HepG2 (cell line): ENCODE measurements around the gene CUL1. TPM values are rescaled to one million over a fixed set of nuclear protein-coding genes. Genes with fewer than 3 reads are reported as not detected.

ENCODE experiments used
- ATAC-seq: fragments of 200-7000 bp; cut with Tn5 transposase; 3 replicates; pipeline ENCODE4 v1.9.1; 2020; ENCODE audit warnings: mild to moderate bottlenecking, moderate library complexity
- BruUV-seq: library from RNA; stranded (reverse); fragments of 400-500 nt; replicated peaks from 2 replicates; lab custom pipeline; 2021; lab: Mats Ljungman, UMichigan
- CTCF ChIA-PET: fragments of 300-600 bp; formaldehyde crosslinking; extraction: SDS; loops from one replicate; lab custom pipeline; 2021; ENCODE audit warnings: low total read pairs, inconsistent platforms, low intra/inter-chr PET ratio; lab: Yijun Ruan, JAX
- POLR2A ChIA-PET: fragments of 350-600 bp; sonication (Branson Sonifier 250); formaldehyde crosslinking; loops from one replicate; lab custom pipeline; 2020; ENCODE audit warnings: antibody characterized with exemption, inconsistent platforms; lab: Yijun Ruan, JAX
- DNase-seq: peaks from one replicate; pipeline ENCODE4 v3.0.0-alpha.2; 2015; ENCODE audit warnings: low spot score
- FAIRE-seq: peaks from 3 replicates; lab custom pipeline; 2011; peaks lifted over from hg19 to GRCh38; lab: Jason Lieb, UNC
- H2AFZ ChIP-seq: one replicate; pipeline ENCODE4 v1.6.1; 2011; ENCODE audit warnings: low read length, inconsistent platforms
- H3K27ac ChIP-seq: fragments of 300-600 bp; 3 replicates; pipeline ENCODE4 v1.8.0; 2011; ENCODE audit warnings: mixed run types, mild to moderate bottlenecking, mixed read lengths, low read length, inconsistent platforms; ENCODE audit not compliant: insufficient read depth; ENCODE audit errors: extremely low read length
- H3K27me3 ChIP-seq, 2 experiments: fragments of 200-600 bp in 1 of 2; 2 replicates in 1 of 2; 3 replicates in 1 of 2; pipeline versions ENCODE4 v1.6.0 to v1.8.0; 2011; ENCODE audit warnings: low read length in 2 of 2, mild to moderate bottlenecking in 2 of 2, moderate library complexity in 2 of 2, inconsistent platforms in 1 of 2; ENCODE audit not compliant: insufficient read depth in 2 of 2, control insufficient read depth in 1 of 2
- H3K36me3 ChIP-seq, 2 experiments: fragments of 200-600 bp in 1 of 2; replicated peaks in 1 of 2; 2 replicates in 1 of 2; 3 replicates in 1 of 2; pipeline versions ENCODE4 v1.5.1 to v1.8.0; 2011; ENCODE audit warnings: low read length in 2 of 2, inconsistent platforms in 1 of 2; ENCODE audit not compliant: insufficient read depth in 2 of 2, control insufficient read depth in 1 of 2
- H3K4me1 ChIP-seq: 2 replicates; pipeline ENCODE4 v1.5.1; 2012; ENCODE audit warnings: low read length, inconsistent platforms; ENCODE audit not compliant: insufficient read depth
- H3K4me2 ChIP-seq: 2 replicates; pipeline ENCODE4 v1.6.0; 2011; ENCODE audit warnings: low read depth, low read length, inconsistent platforms
- H3K4me3 ChIP-seq, 3 experiments: fragments of 200-600 bp in 1 of 3; sonication (generic), shearing (Covaris generic) in 1 of 3; replicated peaks in 1 of 3; 2 replicates each; pipeline ENCODE4 v1.5.1; 2011 to 2016; ENCODE audit warnings: low read length in 3 of 3, inconsistent platforms in 2 of 3, low read depth in 2 of 3, mild to moderate bottlenecking in 2 of 3, control low read depth in 1 of 3, mixed read lengths in 1 of 3; ENCODE audit not compliant: insufficient read depth in 1 of 3
- H3K79me2 ChIP-seq: one replicate; pipeline ENCODE4 v1.6.1; 2011; ENCODE audit warnings: low read length, inconsistent platforms; ENCODE audit not compliant: insufficient read depth
- H3K9ac ChIP-seq: 2 replicates; pipeline ENCODE4 v1.6.0; 2011; ENCODE audit warnings: mild to moderate bottlenecking, low read depth, low read length, inconsistent platforms; ENCODE audit not compliant: insufficient read depth
- H3K9me3 ChIP-seq: 2 replicates; pipeline ENCODE4 v1.5.1; 2012; ENCODE audit warnings: mild to moderate bottlenecking, low read length
- H4K20me1 ChIP-seq: 2 replicates; pipeline ENCODE4 v1.6.0; 2011; ENCODE audit warnings: inconsistent platforms, mild to moderate bottlenecking, low read length, moderate library complexity; ENCODE audit not compliant: insufficient read depth
- ASH2L ChIP-seq: fragments of 300-600, 200-600 bp; sonication (generic); IDR thresholded peaks from 2 replicates; pipeline ENCODE4 v1.7.0; 2017; ENCODE audit warnings: low read depth, mild to moderate bottlenecking, moderate library complexity, mixed read lengths, low read length; ENCODE audit not compliant: insufficient read length
- BRF2 ChIP-seq: sonication (generic); formaldehyde crosslinking; IDR thresholded peaks from 2 replicates; pipeline ENCODE4 v1.8.1; 2022; ENCODE audit warnings: mild to moderate bottlenecking, missing genetic modification reagents
- HMG20A ChIP-seq: IDR thresholded peaks from 2 replicates; pipeline ENCODE4 v1.6.1; 2016; ENCODE audit warnings: borderline replicate concordance
- JUND ChIP-seq: sonication (generic); formaldehyde crosslinking; IDR thresholded peaks from 2 replicates; pipeline ENCODE4 v1.8.0; 2022; ENCODE audit warnings: mild to moderate bottlenecking, missing genetic modification reagents
- NAIF1 ChIP-seq: sonication (generic); formaldehyde crosslinking; IDR thresholded peaks from 2 replicates; pipeline ENCODE4 v1.5.0; 2020; ENCODE audit warnings: mild to moderate bottlenecking, missing genetic modification reagents, borderline replicate concordance
- NCOA2 ChIP-seq: sonication (generic); formaldehyde crosslinking; IDR thresholded peaks from 2 replicates; pipeline ENCODE4 v1.8.0; 2022; ENCODE audit warnings: inconsistent platforms
- NR2F6 ChIP-seq, 2 experiments: IDR thresholded peaks; 2 replicates each; pipeline ENCODE4 v1.6.1; 2016; ENCODE audit warnings: antibody characterized with exemption in 1 of 2, mild to moderate bottlenecking in 1 of 2
- PATZ1 ChIP-seq: sonication (generic); formaldehyde crosslinking; IDR thresholded peaks from 2 replicates; pipeline ENCODE4 v1.4.0; 2020; ENCODE audit warnings: missing genetic modification reagents
- RARA ChIP-seq: IDR thresholded peaks from 2 replicates; pipeline ENCODE4 v1.6.1; 2016; ENCODE audit warnings: missing genetic modification reagents, missing compliant biosample characterization
- SMAD9 ChIP-seq: sonication (generic); formaldehyde crosslinking; IDR thresholded peaks from 2 replicates; pipeline ENCODE4 v1.5.1; 2020; ENCODE audit warnings: mild to moderate bottlenecking, missing genetic modification reagents
- SOX6 ChIP-seq, 2 experiments: fragments of 450-650 bp in 1 of 2; sonication (generic) in 1 of 2; formaldehyde crosslinking in 1 of 2; IDR thresholded peaks; 2 replicates each; pipeline versions ENCODE4 v1.4.0 to v1.6.1; 2017 to 2020; ENCODE audit warnings: antibody characterized with exemption in 1 of 2, mild to moderate bottlenecking in 1 of 2, missing genetic modification reagents in 1 of 2
- SSRP1 ChIP-seq: IDR thresholded peaks from 2 replicates; pipeline ENCODE4 v1.6.1; 2016; ENCODE audit warnings: control low read depth
- ZNF776 ChIP-seq: sonication (generic); formaldehyde crosslinking; IDR thresholded peaks from 2 replicates; pipeline ENCODE4 v1.4.0; 2020; ENCODE audit warnings: mild to moderate bottlenecking, missing genetic modification reagents
- WGBS: methylation state at CpG from one replicate; pipeline ENCODE4 v1.1.6; 2017; ENCODE audit warnings: low lambda C conversion rate; 5-methylcytosine and 5-hydroxymethylcytosine counted together
- in situ Hi-C: cut with HindIII; loops from 2 replicates; pipeline ENCODE4 v1.10.0; 2017; ENCODE audit warnings: low pct_unique_long_range_greater_than_20kb; ENCODE audit not compliant: extremely low pct_ligation_motif_present
- intact Hi-C: fragments of 100-400 bp; cut with micrococcal nuclease; formaldehyde crosslinking; loops from one replicate; pipeline ENCODE4 v1.10.0; 2022; ENCODE audit not compliant: unreplicated experiment
- polyA plus RNA-seq, 8 experiments: library from polyadenylated mRNA; depleted of rRNA in 3 of 8; stranded (reverse) in 7 of 8; unstranded in 1 of 8; fragments of >200 nt; fragmentation: Illumina TruSeq in 4 of 8; extraction: Trizol in 4 of 8; gene quantifications; 2 replicates each; pipeline versions ENCODE4 v1.2.1 to v1.2.3, GENCODE V29; 2011 to 2016; ENCODE audit warnings: low read depth in 4 of 8, missing spikeins in 1 of 8, mixed read lengths in 1 of 8; ENCODE audit not compliant: insufficient read depth in 1 of 8
- total RNA-seq, 5 experiments: library from RNA; depleted of rRNA; stranded (reverse); fragments of >200 nt; fragmentation: Illumina TruSeq; extraction: Trizol; gene quantifications; 2 replicates each; pipeline ENCODE4 v1.2.3, GENCODE V29; 2016; ENCODE audit warnings: low read depth in 1 of 5
- TF ChIP-seq, protein P1 (sequence below): sonication (generic); formaldehyde crosslinking; IDR thresholded peaks from 2 replicates; pipeline ENCODE4 v1.9.0; 2022; ENCODE audit warnings: low read depth, missing genetic modification reagents
- TF ChIP-seq, protein P2 (sequence below): sonication (generic); formaldehyde crosslinking; IDR thresholded peaks from 2 replicates; pipeline ENCODE4 v1.4.0; 2020; ENCODE audit warnings: missing genetic modification reagents

The CUL1 gene
- total and polyA plus RNA-seq, 2 of the 13 experiments (the other 11 are each of a cell fraction or from before 2014, with no cell fraction given) = 30.1 to 45.9 TPM

- H3K27me3 ChIP-seq = no peaks in the 10 kb centered on the region
- H3K9me3 ChIP-seq = no peaks in the 10 kb centered on the region
- no peak overlapping the region for H3K4me3 ChIP-seq
- no TSS peak for BruUV-seq
- FAIRE-seq = peak; percentile 80
- H3K79me2 ChIP-seq = peaks cover 96% of the 10 kb centered on the region
- ATAC-seq = peak; percentile 80
- no peak overlapping the region for H2AFZ ChIP-seq
- CTCF ChIA-PET = no interaction called here
- H3K27ac ChIP-seq = peak overlapping the region; percentile 35
- no peak overlapping the region for H3K9ac ChIP-seq
- peak; percentile 72 for DNase-seq
- in situ Hi-C loops (no loop called here), intact Hi-C loops (loop anchor here (2.0 kb wide), 1 partner anchor 16 kb away; no protein-coding TSS in a partner anchor)
- 0 out of 5 replicates have a peak, but pooled peaks cover 0 to 1% of the 10 kb centered on the region in 2 experiments for H3K36me3 ChIP-seq
- H3K4me1 ChIP-seq = peaks cover 58% of the 10 kb centered on the region
- H3K4me2 ChIP-seq = peak overlapping the region; percentile 40
- POLR2A ChIA-PET = interaction anchor here (0.9 to 1.2 kb wide), 3 partner anchors 16 to 24 kb away, joined by 3 to 6 read pairs (median 3); partner anchors contain the start of gene CUL1
- WGBS = 60% methylated on average over 8 of the region's 8 CpGs
- H4K20me1 ChIP-seq = peaks cover 54% of the 10 kb centered on the region
- 0 out of 2 replicates have a peak, but pooled peaks have one; percentile 21 for TF ChIP-seq NCOA2 (CRISPR knock-in tag)
- TF ChIP-seq SSRP1 (CRISPR knock-in tag) = 0 out of 2 replicates have a peak, but pooled peaks have one; percentile 41
- TF ChIP-seq, protein P1, sequence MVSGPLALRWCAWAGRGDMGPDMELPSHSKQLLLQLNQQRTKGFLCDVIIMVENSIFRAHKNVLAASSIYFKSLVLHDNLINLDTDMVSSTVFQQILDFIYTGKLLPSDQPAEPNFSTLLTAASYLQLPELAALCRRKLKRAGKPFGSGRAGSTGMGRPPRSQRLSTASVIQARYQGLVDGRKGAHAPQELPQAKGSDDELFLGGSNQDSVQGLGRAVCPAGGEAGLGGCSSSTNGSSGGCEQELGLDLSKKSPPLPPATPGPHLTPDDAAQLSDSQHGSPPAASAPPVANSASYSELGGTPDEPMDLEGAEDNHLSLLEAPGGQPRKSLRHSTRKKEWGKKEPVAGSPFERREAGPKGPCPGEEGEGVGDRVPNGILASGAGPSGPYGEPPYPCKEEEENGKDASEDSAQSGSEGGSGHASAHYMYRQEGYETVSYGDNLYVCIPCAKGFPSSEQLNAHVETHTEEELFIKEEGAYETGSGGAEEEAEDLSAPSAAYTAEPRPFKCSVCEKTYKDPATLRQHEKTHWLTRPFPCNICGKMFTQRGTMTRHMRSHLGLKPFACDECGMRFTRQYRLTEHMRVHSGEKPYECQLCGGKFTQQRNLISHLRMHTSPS (CRISPR knock-in tag) = peak; percentile 52; the same call in 1 of the 2 replicates
- TF ChIP-seq JUND (CRISPR knock-in tag) = no peak
- no peak for TF ChIP-seq NAIF1 (CRISPR knock-in tag)
- TF ChIP-seq ASH2L = peak; percentile 23
- peak; percentile 21; the same call in 1 of the 2 replicates for TF ChIP-seq NR2F6 (IDR thresholded peaks at IDR 0.05)
- peak; percentile 20; the same call in 1 of the 2 replicates for TF ChIP-seq NR2F6 (CRISPR knock-in tag; IDR thresholded peaks at IDR 0.05)
- peak; percentile 30; the same call in 1 of the 2 replicates for TF ChIP-seq HMG20A (CRISPR knock-in tag)
- 0 out of 2 replicates have a peak, but pooled peaks have one; percentile 9 for TF ChIP-seq PATZ1 (CRISPR knock-in tag)
- TF ChIP-seq SOX6 (IDR thresholded peaks at IDR 0.05) = no peak
- TF ChIP-seq SOX6 (CRISPR knock-in tag; IDR thresholded peaks at IDR 0.05) = peak; percentile 38; the same call in 1 of the 2 replicates
- TF ChIP-seq, protein P2, sequence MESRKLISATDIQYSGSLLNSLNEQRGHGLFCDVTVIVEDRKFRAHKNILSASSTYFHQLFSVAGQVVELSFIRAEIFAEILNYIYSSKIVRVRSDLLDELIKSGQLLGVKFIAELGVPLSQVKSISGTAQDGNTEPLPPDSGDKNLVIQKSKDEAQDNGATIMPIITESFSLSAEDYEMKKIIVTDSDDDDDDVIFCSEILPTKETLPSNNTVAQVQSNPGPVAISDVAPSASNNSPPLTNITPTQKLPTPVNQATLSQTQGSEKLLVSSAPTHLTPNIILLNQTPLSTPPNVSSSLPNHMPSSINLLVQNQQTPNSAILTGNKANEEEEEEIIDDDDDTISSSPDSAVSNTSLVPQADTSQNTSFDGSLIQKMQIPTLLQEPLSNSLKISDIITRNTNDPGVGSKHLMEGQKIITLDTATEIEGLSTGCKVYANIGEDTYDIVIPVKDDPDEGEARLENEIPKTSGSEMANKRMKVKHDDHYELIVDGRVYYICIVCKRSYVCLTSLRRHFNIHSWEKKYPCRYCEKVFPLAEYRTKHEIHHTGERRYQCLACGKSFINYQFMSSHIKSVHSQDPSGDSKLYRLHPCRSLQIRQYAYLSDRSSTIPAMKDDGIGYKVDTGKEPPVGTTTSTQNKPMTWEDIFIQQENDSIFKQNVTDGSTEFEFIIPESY (CRISPR knock-in tag) = peak; percentile 39; the same call in 1 of the 2 replicates
- no peak for TF ChIP-seq BRF2 (CRISPR knock-in tag)
- no peak for TF ChIP-seq SMAD9 (CRISPR knock-in tag)
- TF ChIP-seq RARA (CRISPR knock-in tag) = no peak
- TF ChIP-seq ZNF776 = no peak
These were observed 23.9 kb downstream of the CUL1 start for GRCh38 chr7:148722340-148723165.
